Muscle of back (tissue), 11 donors: ENCODE data around the gene NDUFA13. TPM values are rescaled to one million over a fixed set of nuclear protein-coding genes. Genes with fewer than 3 reads are reported as not detected.

ENCODE experiments used
- DNase-seq, 3 donors: peaks; one replicate each; pipeline versions ENCODE4 v3.0.0 to v3.0.0-alpha.2; 2013
- polyA plus RNA-seq, 10 donors: library from polyadenylated mRNA; unstranded; fragments of 120-200 nt; gene quantifications; one replicate each; pipeline ENCODE4 v1.2.1, GENCODE V29; 2013; ENCODE audit not compliant: insufficient read length in 10 of 10

Gene NDUFA13
- polyA plus RNA-seq, 10 donors = 146 to 246 (median 175) TPM

DNA sequence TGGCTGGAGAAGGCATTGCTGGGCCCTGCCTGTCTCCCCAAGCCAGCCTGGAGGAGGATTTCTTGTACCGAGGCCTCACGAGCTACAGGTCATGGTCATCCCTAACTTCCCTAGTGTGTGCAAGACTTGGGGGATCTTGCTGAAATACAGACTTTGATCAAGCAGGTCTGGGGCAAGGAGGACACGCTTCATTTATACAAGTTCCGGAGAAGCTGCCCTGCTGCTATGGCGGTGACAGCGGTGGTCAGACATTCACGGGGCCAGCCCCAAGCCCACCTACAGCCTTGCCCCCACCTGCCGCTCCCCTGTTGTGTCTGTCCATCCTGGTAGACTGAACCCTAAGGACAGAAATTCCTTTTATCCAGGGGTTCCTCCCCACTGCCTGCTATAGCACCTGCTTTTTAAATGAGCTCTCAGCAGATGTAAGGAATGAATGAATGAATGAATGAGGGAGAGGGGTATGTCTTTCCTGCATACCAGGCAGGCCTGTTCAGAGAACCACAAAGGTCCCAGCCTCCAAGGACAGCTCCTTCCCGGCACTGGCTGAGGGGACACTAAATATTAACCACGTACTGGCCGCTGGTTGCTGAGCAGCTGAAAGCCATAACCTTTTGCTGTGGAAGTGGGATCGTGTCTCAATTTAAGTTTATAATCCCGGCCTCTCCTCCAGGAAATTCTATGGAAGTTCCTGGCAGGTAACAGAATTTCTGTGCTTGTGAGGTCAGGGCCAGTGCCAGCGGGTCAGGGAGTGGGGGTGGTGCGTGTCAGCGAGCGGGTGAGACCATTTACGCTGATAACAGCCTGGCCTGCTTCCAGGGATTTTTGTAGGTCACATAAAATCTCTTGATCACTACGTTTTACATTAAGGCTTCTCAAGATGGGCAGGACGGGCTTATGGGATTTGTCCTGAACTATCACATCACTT is 27.8 kb upstream of the NDUFA13 start:
- no peak for DNase-seq

- DNase-seq = peak; percentile 86 to 95 (median 93)
These were observed 26.9 kb upstream of the NDUFA13 start for GRCh38 chr19:19488875-19489690.

DNA sequence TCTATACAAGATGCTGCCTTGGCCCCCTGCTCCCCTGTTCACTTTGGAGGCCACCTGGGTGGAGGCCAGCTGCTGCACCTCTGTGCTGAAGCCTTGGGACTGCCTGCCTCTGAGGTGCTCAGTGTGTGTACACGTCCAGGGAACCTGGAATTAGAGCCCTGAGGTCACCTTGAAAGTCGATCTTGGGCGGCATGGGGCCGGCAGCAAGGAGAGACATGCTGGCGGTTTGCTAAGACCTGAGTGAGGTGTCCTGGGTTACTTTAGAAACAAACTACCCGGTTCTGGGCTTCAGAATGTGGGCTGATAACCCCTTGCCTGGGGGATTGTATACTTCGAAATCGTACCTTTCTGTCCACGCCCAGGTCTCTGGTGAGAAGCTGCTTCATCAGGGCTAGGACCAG is 26.2 kb upstream of the NDUFA13 start:
- peak in 1 of 3 donors; percentile 31 for DNase-seq

- peak; percentile 83 to 93 (median 89) for DNase-seq
These were observed 25.6 kb upstream of the NDUFA13 start for GRCh38 chr19:19490214-19490968.

DNA sequence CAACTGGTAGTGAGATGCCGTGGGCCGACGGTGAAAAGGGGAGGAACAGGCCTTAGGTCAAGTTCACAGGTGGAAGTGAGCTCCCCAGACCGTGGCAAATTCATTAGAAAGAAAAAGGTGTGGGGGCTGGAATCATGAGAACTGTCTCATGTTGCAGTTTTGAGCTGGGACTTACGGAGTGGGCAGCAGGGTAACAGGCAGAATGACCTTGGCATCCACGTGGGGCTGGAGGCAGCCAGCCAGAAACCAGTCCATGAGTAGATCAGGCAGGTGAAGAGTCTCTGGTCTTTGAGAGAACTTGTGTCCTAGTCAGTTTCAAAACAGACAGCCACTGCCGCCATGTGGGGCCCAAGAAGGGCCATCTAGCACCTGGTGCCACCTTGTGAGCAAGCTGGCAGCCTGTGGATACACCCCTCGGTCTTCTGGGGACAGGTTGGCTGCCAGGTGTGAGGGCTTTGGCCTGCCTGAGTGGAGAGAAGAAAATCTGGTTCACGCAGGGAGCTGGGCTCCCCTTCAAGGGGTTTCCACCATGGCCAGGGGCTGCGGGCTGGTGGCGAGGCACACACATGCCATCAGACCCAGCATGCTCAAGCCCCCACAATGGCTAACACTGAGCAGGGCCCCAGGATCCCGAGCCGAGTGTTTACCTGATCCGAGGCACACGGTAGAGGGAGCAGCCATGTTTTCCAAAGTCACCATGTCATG is 24.6 kb upstream of the NDUFA13 start:
- no peak for DNase-seq

GRCh38 chr19:19492026-19492610 is 23.9 kb upstream of the NDUFA13 start:
- no peak for DNase-seq

DNA sequence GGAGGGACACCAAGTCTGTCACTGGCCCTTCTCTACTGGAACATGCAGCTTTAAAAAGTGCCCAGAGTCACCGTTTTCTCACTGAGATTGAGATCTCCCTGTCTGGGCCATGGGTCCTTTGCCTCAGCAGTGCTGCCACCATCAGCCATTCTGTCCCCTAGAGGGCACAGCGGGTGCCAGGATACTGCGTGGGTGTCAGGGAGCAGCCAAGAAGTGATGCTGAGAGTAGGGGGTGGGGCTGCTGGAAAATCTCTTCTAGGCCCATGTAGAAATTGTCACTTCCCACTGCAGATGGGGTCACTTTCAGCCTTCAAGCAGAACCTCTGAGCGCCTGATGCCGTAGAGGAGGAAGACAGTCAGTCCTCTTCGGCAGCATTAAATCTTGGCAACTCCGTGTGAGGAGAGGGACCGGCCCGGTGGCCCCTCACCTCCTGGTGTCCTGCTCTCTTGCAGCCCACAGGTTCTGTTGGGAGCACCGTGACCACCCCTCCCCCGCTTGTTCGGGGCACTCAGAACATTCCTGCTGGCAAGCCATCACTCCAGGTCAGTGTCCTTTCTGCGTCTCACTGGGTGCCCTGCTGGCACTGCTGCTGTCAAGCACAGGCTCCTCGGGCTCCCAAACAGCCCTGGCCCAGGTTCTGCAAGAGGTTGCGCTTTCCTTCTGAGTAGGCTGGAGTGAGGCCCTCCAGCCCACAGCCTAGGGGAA is 22.0 kb upstream of the NDUFA13 start:
- DNase-seq = no peak

GRCh38 chr19:19495614-19496603 is 20.1 kb upstream of the NDUFA13 start:
- DNase-seq = no peak

GRCh38 chr19:19498255-19498991 is 17.6 kb upstream of the NDUFA13 start:
- no peak for DNase-seq

GRCh38 chr19:19499272-19499995 is 16.6 kb upstream of the NDUFA13 start:
- no peak for DNase-seq

DNA sequence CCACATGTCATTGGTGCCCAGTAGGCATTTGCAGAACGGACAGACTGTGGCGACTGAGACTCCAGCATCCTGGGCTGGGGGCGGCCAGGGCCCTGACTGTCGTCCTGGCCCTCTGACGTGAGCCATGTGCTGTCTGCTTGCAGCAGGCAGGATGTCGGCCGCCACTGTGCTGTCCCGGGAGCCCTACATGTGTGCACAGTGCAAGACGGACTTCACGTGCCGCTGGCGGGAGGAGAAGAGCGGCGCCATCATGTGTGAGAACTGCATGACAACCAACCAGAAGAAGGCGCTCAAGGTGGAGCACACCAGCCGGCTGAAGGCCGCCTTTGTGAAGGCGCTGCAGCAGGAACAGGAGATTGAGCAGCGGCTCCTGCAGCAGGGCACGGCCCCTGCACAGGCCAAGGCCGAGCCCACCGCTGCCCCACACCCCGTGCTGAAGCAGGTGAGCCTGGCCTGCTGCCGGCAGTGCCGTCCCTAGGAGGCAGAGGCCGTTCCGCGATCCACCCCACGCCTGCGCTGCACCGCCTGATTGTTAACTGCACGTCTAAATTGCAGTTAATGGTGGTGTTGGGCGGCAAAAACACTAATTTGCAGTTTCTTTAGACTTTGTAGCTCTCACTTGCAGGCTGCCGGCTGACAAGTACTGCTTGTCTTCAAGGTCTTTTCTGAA is 14.9 kb upstream of the NDUFA13 start:
- no peak for DNase-seq

DNA sequence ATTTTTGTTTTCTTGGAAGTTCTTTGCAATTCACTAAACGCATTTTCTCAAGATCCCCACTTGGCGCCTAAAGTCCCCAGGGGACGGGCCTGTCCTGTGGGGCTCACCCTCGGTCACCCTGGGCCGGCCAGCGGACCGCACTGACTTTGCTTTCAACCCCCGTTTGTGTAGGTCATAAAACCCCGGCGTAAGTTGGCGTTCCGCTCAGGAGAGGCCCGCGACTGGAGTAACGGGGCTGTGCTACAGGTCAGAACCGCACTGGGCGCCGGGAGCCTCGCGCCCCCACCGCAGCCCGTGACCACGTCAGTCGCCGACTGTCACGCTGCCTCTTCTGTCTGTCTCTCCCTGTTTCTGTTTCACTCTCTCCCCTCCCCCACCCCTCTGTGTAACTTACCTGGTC is 14.2 kb upstream of the NDUFA13 start:
- no peak for DNase-seq

GRCh38 chr19:19502281-19502680 is 13.7 kb upstream of the NDUFA13 start:
- no peak for DNase-seq

DNA sequence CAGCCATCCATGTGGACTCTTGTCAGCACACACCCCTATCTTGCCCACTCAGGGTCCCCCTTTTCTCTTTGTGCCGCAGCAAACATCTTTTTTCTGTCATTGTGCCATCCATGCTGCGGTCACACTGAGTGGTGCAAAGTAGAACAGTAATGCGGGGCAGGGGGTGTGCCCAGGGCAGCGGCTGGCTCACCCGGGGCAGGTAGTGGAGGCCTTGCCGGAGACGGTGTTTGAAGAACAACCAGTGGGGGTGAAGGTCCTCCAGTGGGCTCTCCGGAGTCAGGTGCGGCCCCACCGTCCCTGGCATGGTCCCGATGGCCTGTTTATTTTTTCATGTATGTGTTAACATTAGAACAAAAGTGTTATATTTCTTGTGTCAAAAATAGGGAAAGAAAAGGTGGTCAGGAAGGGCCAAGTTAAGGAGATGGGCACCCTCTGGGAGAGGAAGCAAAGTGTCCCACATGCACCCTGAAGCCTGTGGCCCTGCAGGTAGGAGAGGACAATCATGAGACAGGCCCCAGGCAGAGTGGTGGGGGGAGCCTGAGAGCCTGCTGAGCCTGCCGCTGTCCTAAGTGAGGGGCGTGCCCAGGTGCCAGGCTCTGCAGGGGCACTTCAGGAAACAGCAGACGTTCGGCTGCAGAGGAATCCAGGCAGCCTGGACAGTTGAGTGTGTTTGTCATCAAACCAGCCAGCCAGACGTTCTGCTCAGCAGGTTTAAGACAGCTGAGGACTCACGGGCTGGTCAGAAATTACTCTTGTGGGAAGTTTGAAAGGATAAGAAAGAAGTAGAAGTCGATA is 13.0 kb upstream of the NDUFA13 start:
- no peak for DNase-seq

GRCh38 chr19:19504754-19505668 is 11.0 kb upstream of the NDUFA13 start:
- DNase-seq = no peak
